WERI-Rb-1 (cell line): Measurements from ENCODE around the gene KDM7A.

Experiments used
- DNase-seq: peaks from one replicate; pipeline ENCODE4 v3.0.0-alpha.2; 2020
- H3K27ac ChIP-seq: fragments of 250-450 bp; sonication (Bioruptor Pico); 2 replicates; pipeline ENCODE4 v1.5.1; 2020; ENCODE audit warnings: mild to moderate bottlenecking, moderate library complexity
- H3K27me3 ChIP-seq: fragments of 250-450 bp; sonication (Bioruptor Pico); 2 replicates; pipeline ENCODE4 v1.5.1; 2021; ENCODE audit warnings: mild to moderate bottlenecking, low read depth, moderate library complexity; ENCODE audit not compliant: insufficient read depth, severe bottlenecking
- H3K36me3 ChIP-seq: fragments of 250-450 bp; sonication (Bioruptor Pico); 2 replicates; pipeline ENCODE4 v1.5.1; 2020; ENCODE audit warnings: mild to moderate bottlenecking, moderate library complexity
- H3K4me3 ChIP-seq: 2 replicates; pipeline ENCODE4 v1.5.1; 2011; ENCODE audit warnings: low read depth, mild to moderate bottlenecking, control low read depth, low read length
- H3K9me3 ChIP-seq: fragments of 250-450 bp; sonication (Bioruptor Pico); 2 replicates; pipeline ENCODE4 v1.5.1; 2021; ENCODE audit warnings: mild to moderate bottlenecking, moderate library complexity; ENCODE audit not compliant: severe bottlenecking
- CTCF ChIP-seq: IDR thresholded peaks from 2 replicates; pipeline ENCODE4 v1.5.1; 2011; ENCODE audit warnings: low read depth, mild to moderate bottlenecking, control low read depth, inconsistent platforms, low read length

Gene KDM7A

DNA sequence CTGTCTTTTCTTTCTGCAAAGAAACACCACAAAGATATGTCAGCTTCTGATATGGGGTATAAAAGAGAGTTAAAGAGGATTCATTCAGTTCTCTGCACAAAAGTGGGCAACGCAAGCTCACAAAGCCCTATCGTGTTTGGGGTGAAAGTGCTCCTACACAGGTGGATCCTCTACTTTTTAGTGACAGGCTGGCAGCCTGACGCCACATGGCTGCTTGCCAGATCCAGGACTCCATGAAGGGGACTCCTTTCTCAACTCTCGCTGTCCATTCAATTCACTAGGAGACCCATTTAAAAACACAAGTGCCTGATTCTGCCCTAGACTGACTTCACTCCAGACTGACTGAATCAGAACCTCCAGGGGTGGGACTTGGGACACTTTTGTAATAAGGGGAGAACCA lies 122.0 kb downstream of the KDM7A start:
- Histone ChIP-seq H3K27ac (no peak overlapping the region), H3K36me3 (no peaks in the 10 kb centered on the region), H3K4me3 (no peak overlapping the region), H3K9me3 (no peaks in the 10 kb centered on the region), H3K27me3 (no peaks in the 10 kb centered on the region)
- no peak for TF ChIP-seq CTCF
- DNase-seq = no peak

DNA sequence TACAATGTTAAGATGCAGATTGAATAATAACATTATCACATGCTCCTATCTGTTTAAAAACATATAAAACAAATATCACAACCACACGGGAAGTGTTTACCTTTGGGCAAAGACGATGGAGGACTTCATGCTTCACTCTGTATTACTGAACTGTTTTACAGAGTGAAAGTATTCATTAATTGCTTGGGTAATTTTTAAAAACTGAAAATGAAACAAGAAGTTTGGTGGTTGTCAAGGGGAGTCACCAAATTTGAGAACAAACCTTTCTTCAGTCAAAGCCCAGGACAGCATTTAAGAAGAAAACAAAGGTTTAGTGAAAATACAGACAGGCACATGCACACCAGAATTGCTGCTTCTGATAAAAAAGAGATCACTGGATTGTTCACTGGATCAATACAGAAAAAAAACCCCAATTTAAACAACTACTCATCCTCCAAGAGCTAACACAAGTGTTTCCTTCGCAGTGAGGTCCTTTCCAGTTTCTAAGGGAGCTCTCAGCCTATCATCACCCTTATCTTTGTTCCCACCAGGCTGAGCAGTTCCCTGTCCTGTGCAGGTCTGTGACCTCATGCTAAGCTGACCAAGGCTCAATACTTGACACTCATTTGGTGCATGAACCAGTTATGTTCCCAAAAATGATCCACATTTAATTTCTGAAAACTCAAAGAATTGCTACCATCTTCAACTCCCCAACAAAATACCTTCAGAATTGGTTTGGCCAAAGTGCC lies 122.8 kb downstream of the KDM7A start:
- DNase-seq = no peak
- no peaks in the 10 kb centered on the region for H3K27me3 ChIP-seq
- H3K4me3 ChIP-seq = no peak overlapping the region
- no peak overlapping the region for H3K27ac ChIP-seq
- no peaks in the 10 kb centered on the region for H3K36me3 ChIP-seq
- TF ChIP-seq CTCF = no peak
- no peaks in the 10 kb centered on the region for H3K9me3 ChIP-seq

- Histone ChIP-seq H3K27me3 (no peaks in the 10 kb centered on the region), H3K9me3 (no peaks in the 10 kb centered on the region), H3K4me3 (no peak overlapping the region), H3K36me3 (no peaks in the 10 kb centered on the region), H3K27ac (no peak overlapping the region)
- no peak for TF ChIP-seq CTCF
- DNase-seq = no peak
These were observed 125.0 kb downstream of the KDM7A start for GRCh38 chr7:140051820-140052219.

GRCh38 chr7:140050100-140050499 lies 126.7 kb downstream of the KDM7A start:
- Histone ChIP-seq H3K9me3 (no peaks in the 10 kb centered on the region), H3K36me3 (no peaks in the 10 kb centered on the region), H3K4me3 (no peak overlapping the region), H3K27me3 (no peaks in the 10 kb centered on the region), H3K27ac (no peak overlapping the region)
- DNase-seq = no peak
- TF ChIP-seq CTCF = no peak

DNA sequence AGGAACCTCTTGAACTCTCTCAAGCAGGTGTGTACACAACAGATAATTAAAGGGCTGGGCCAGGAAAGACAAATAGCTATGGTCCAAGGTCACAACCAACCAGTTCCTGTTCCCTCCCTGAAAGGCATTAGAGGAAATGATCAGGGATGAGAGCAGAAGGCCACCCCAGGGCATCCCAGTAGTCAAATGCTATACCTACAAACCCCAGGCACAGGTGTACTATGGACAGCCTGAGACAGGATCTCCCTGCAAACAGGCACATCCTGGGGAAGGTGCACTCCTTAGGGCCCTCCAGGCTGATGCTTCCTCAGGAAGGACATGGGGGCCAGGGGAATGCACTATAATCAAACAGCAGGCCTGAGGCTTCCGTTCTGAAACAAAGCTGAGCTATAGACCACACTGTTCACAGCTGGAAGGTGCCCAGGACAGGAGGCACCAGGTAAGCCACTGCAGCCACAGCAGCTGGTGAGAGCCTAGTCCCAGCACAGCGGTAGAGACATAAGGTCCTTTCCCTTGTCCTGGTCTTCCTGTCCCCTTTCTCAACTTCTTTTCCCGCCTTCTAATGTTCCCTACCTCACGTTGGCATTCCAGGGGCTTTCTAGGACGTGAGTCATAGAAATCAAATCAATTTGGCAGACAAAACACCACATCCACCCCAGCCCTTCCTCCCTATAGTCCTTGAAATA lies 127.3 kb downstream of the KDM7A start:
- Histone ChIP-seq H3K27ac (no peak overlapping the region), H3K27me3 (no peaks in the 10 kb centered on the region), H3K4me3 (no peak overlapping the region), H3K9me3 (no peaks in the 10 kb centered on the region), H3K36me3 (no peaks in the 10 kb centered on the region)
- TF ChIP-seq CTCF = no peak
- DNase-seq = no peak

DNA sequence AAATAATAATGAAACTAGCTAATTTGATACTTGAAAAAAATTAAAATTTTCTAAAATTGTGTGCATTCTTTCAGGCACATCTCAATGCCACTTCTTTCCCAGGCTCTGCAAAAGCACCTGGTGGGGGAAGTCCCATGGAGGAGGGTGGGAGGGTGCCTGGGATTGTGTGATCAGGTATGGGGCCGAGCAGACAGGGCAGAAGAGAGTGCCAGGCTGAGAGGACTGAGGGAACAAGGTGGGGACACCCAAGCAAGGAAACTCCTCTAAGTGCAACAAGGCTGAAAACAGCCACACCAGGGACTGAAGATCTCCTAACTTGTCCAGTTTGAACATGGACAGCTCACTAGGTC lies 127.8 kb downstream of the KDM7A start:
- no peak for DNase-seq
- Histone ChIP-seq H3K4me3 (no peak overlapping the region), H3K27me3 (no peaks in the 10 kb centered on the region), H3K36me3 (no peaks in the 10 kb centered on the region), H3K27ac (no peak overlapping the region), H3K9me3 (no peaks in the 10 kb centered on the region)
- TF ChIP-seq CTCF = no peak
